ENCODE data around the gene OTOGL. TPM values are rescaled to one million over a fixed set of nuclear protein-coding genes. Genes with fewer than 3 reads are reported as not detected.

Gene OTOGL
- total RNA-seq, 2 experiments from 2014 or later = not detected

GRCh38 chr12:80419644-80420043, 320.3 kb downstream of the OTOGL start:
- intact Hi-C loops (cut with micrococcal nuclease; ENCODE audit: unreplicated experiment) = no loop called here
- no TSS peak for BruUV-seq (replicated peaks)
- POLR2A ChIA-PET = no interaction called here
- CTCF ChIA-PET (ENCODE audit: unreplicated experiment) = no interaction called here
- no peak for DNase-seq (ENCODE audit: low spot score)
- Histone ChIP-seq H3K27ac (ENCODE audit: low read depth, low read length, poor library complexity, severe bottlenecking) (no peak overlapping the region), H3K9me2 (ENCODE audit: insufficient read depth, low read length) (no peaks in the 10 kb centered on the region), H3K79me2 (ENCODE audit: insufficient read depth, low read depth, low read length) (no peaks in the 10 kb centered on the region), H3K4me2 (ENCODE audit: low read length) (no peak overlapping the region), H3K36me3 (ENCODE audit: insufficient read depth, low read length) (no peaks in the 10 kb centered on the region), H3K4me1 (ENCODE audit: insufficient read depth, low read length, poor library complexity, severe bottlenecking) (no peaks in the 10 kb centered on the region), H3K4me3 (ENCODE audit: low read depth, low read length, poor library complexity, severe bottlenecking) (no peak overlapping the region), H2AFZ (ENCODE audit: low read length) (no peak overlapping the region), H3K9me3 (ENCODE audit: low read length) (no peaks in the 10 kb centered on the region), H4K20me1 (ENCODE audit: insufficient read depth, low read length) (no peaks in the 10 kb centered on the region)
- TF ChIP-seq, protein P1, sequence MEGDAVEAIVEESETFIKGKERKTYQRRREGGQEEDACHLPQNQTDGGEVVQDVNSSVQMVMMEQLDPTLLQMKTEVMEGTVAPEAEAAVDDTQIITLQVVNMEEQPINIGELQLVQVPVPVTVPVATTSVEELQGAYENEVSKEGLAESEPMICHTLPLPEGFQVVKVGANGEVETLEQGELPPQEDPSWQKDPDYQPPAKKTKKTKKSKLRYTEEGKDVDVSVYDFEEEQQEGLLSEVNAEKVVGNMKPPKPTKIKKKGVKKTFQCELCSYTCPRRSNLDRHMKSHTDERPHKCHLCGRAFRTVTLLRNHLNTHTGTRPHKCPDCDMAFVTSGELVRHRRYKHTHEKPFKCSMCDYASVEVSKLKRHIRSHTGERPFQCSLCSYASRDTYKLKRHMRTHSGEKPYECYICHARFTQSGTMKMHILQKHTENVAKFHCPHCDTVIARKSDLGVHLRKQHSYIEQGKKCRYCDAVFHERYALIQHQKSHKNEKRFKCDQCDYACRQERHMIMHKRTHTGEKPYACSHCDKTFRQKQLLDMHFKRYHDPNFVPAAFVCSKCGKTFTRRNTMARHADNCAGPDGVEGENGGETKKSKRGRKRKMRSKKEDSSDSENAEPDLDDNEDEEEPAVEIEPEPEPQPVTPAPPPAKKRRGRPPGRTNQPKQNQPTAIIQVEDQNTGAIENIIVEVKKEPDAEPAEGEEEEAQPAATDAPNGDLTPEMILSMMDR (conservative IDR thresholded peaks at IDR 0.05; ENCODE audit: low read length) = no peak
- no peak for TF ChIP-seq EZH2phosphoT487 (IDR thresholded peaks at IDR 0.05; ENCODE audit: borderline replicate concordance, low read depth, low read length)

GRCh38 chr12:80420075-80420474, 320.7 kb downstream of the OTOGL start:
- no peak overlapping the region for H3K4me3 ChIP-seq (ENCODE audit: low read depth, low read length, poor library complexity, severe bottlenecking)
- no TSS peak for BruUV-seq (replicated peaks)

DNA sequence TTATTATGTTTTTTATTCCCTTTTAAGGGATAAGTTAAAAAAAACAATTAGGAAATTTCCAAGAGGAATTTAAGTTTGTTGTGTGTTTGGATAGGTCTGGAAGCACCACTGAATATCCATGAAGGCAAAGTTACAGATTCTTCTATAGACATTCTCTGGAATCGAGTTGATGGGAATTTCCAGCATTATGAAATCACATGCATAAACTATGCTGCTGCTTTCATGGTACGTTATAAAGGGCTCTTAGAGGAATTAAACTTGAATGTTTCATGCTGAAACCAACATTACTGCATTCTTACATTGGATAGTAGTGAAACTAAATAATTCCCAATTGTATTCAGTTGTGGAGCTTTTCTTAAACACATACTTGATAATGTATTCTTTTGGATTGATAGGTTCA, 323.2 kb downstream of the OTOGL start:
- H3K9me3 ChIP-seq (ENCODE audit: low read length) = no peaks in the 10 kb centered on the region
- intact Hi-C loops (cut with micrococcal nuclease; ENCODE audit: unreplicated experiment) = no loop called here
- H3K9me2 ChIP-seq (ENCODE audit: insufficient read depth, low read length) = no peaks in the 10 kb centered on the region
- H2AFZ ChIP-seq (ENCODE audit: low read length) = no peak overlapping the region
- no peak overlapping the region for H3K27ac ChIP-seq (ENCODE audit: low read depth, low read length, poor library complexity, severe bottlenecking)
- ChIA-PET CTCF (ENCODE audit: unreplicated experiment) (no interaction called here), POLR2A (interaction anchor here (0.6 kb wide), 1 partner anchor 1159 kb away, joined by 3 read pairs; no protein-coding TSS in a partner anchor)
- no peaks in the 10 kb centered on the region for H3K36me3 ChIP-seq (ENCODE audit: insufficient read depth, low read length)
- no peak overlapping the region for H3K4me3 ChIP-seq (ENCODE audit: low read depth, low read length, poor library complexity, severe bottlenecking)
- H3K4me2 ChIP-seq (ENCODE audit: low read length) = no peak overlapping the region
- no peaks in the 10 kb centered on the region for H3K79me2 ChIP-seq (ENCODE audit: insufficient read depth, low read depth, low read length)
- no peaks in the 10 kb centered on the region for H3K4me1 ChIP-seq (ENCODE audit: insufficient read depth, low read length, poor library complexity, severe bottlenecking)
- BruUV-seq (replicated peaks) = no TSS peak
- no peaks in the 10 kb centered on the region for H4K20me1 ChIP-seq (ENCODE audit: insufficient read depth, low read length)
- DNase-seq (ENCODE audit: low spot score) = no peak
- TF ChIP-seq, protein P1 (conservative IDR thresholded peaks at IDR 0.05; ENCODE audit: low read length) = no peak
- no peak for TF ChIP-seq EZH2phosphoT487 (IDR thresholded peaks at IDR 0.05; ENCODE audit: borderline replicate concordance, low read depth, low read length)

More at GRCh38 chr12:80420075-80420474, 320.7 kb downstream of the OTOGL start:
- CTCF ChIA-PET (ENCODE audit: unreplicated experiment) = no interaction called here
- Histone ChIP-seq H3K79me2 (ENCODE audit: insufficient read depth, low read depth, low read length) (no peaks in the 10 kb centered on the region), H3K4me1 (ENCODE audit: insufficient read depth, low read length, poor library complexity, severe bottlenecking) (no peaks in the 10 kb centered on the region), H4K20me1 (ENCODE audit: insufficient read depth, low read length) (no peaks in the 10 kb centered on the region), H2AFZ (ENCODE audit: low read length) (no peak overlapping the region), H3K27ac (ENCODE audit: low read depth, low read length, poor library complexity, severe bottlenecking) (no peak overlapping the region), H3K9me2 (ENCODE audit: insufficient read depth, low read length) (no peaks in the 10 kb centered on the region), H3K4me2 (ENCODE audit: low read length) (no peak overlapping the region), H3K9me3 (ENCODE audit: low read length) (no peaks in the 10 kb centered on the region), H3K36me3 (ENCODE audit: insufficient read depth, low read length) (no peaks in the 10 kb centered on the region)
- TF ChIP-seq EZH2phosphoT487 (IDR thresholded peaks at IDR 0.05; ENCODE audit: borderline replicate concordance, low read depth, low read length) = no peak
- TF ChIP-seq, protein P1 (conservative IDR thresholded peaks at IDR 0.05; ENCODE audit: low read length) = no peak
- POLR2A ChIA-PET = no interaction called here
- intact Hi-C loops (cut with micrococcal nuclease; ENCODE audit: unreplicated experiment) = no loop called here
- no peak for DNase-seq (ENCODE audit: low spot score)

Small RNA genes lying within 50 kb of the gene (small RNA-seq; reads per million reads assigned to genes)
- 0.21 reads per million for gene RN7SKP261
- gene RNU7-106P = not detected

Other genes starting within 250 kb of the OTOGL start
- 44.5 and 75.3 TPM in 2 replicates for gene PPP1R12A, start 164.4 kb upstream of the OTOGL start, total RNA-seq (2014; rRNA removed; shearing (Covaris generic))
- 65.1 and 75.2 TPM in 2 replicates for gene PPP1R12A, start 164.4 kb upstream of the OTOGL start, total RNA-seq (2022)